Measurements from ENCODE around the gene GDF15. TPM values are rescaled to one million over a fixed set of nuclear protein-coding genes. Genes with fewer than 3 reads are reported as not detected.
A peak's percentile ranks its signal among the peaks of the same experiment; 100 is the strongest.

Gene GDF15
- total and polyA plus RNA-seq, 5 donors from 2014 or later: not detected

GRCh38 chr19:18412610-18413239, 26.8 kb downstream of the GDF15 start:
- peaks cover 34% of the 10 kb centered on the region for H3K4me1 ChIP-seq (ENCODE audit: control insufficient read depth, insufficient read depth, low read length, poor library complexity, severe bottlenecking)
- no peak overlapping the region for H3K27ac Mint-ChIP-seq
- H3K27ac ChIP-seq (ENCODE audit: insufficient read depth, low read length, poor library complexity, severe bottlenecking): no peak overlapping the region
- H3K4me3 Mint-ChIP-seq: peak overlapping the region in 1 of 4 donors; percentile 83
- ATAC-seq (ENCODE audit: low read depth in 2 of 2) (no peak), DNase-seq (no peak)
- H3K36me3 ChIP-seq (ENCODE audit: control insufficient read depth, insufficient read depth, low read length): no peaks in the 10 kb centered on the region
- H3K27me3 ChIP-seq (ENCODE audit: control insufficient read depth, insufficient read depth, low read length): no peaks in the 10 kb centered on the region
- H3K9me3 Mint-ChIP-seq: peaks cover 0 to 1% (median 0%) of the 10 kb centered on the region in 7 donors
- H3K27me3 Mint-ChIP-seq: peaks cover 33% of the 10 kb centered on the region
- H3K4me3 ChIP-seq (ENCODE audit: low read depth, low read length): no peak overlapping the region
- H3K9me3 ChIP-seq (ENCODE audit: control insufficient read depth in 2 of 2, low read length in 2 of 2): no peaks in the 10 kb centered on the region
- peaks cover 3 to 37% (median 15%) of the 10 kb centered on the region in 4 donors for H3K4me1 Mint-ChIP-seq
- H3K36me3 Mint-ChIP-seq: no peaks in the 10 kb centered on the region

GRCh38 chr19:18414504-18415177, 28.7 kb downstream of the GDF15 start:
- no peak for ATAC-seq (ENCODE audit: low read depth in 2 of 2)
- Histone ChIP-seq H3K4me1 (ENCODE audit: control insufficient read depth, insufficient read depth, low read length, poor library complexity, severe bottlenecking) (peaks cover 49% of the 10 kb centered on the region), H3K9me3 (ENCODE audit: control insufficient read depth in 2 of 2, low read length in 2 of 2) (no peaks in the 10 kb centered on the region), H3K27ac (ENCODE audit: insufficient read depth, low read length, poor library complexity, severe bottlenecking) (no peak overlapping the region), H3K4me3 (ENCODE audit: low read depth, low read length) (no peak overlapping the region), H3K36me3 (ENCODE audit: control insufficient read depth, insufficient read depth, low read length) (no peaks in the 10 kb centered on the region), H3K27me3 (ENCODE audit: control insufficient read depth, insufficient read depth, low read length) (no peaks in the 10 kb centered on the region)
- Mint-ChIP-seq H3K27ac (no peak overlapping the region), H3K4me3 (peak overlapping the region in 2 of 4 donors; percentile 50 to 94), H3K27me3 (peaks cover 45% of the 10 kb centered on the region), H3K4me1 (peaks cover 3 to 50% (median 25%) of the 10 kb centered on the region in 4 donors), H3K36me3 (no peaks in the 10 kb centered on the region), H3K9me3 (peaks cover 0 to 2% (median 0%) of the 10 kb centered on the region in 7 donors)
- DNase-seq: peak in 1 of 3 donors; percentile 42

GRCh38 chr19:18415178-18415867, 29.4 kb downstream of the GDF15 start:
- Mint-ChIP-seq H3K4me1 (peaks cover 3 to 55% (median 27%) of the 10 kb centered on the region in 4 donors), H3K4me3 (peak overlapping the region in 3 of 4 donors; percentile 15 to 94 (median 74)), H3K27ac (no peak overlapping the region), H3K36me3 (no peaks in the 10 kb centered on the region), H3K27me3 (peaks cover 44% of the 10 kb centered on the region), H3K9me3 (peaks cover 0 to 2% (median 0%) of the 10 kb centered on the region in 7 donors)
- H3K27ac ChIP-seq (ENCODE audit: insufficient read depth, low read length, poor library complexity, severe bottlenecking): no peak overlapping the region
- peaks cover 54% of the 10 kb centered on the region for H3K4me1 ChIP-seq (ENCODE audit: control insufficient read depth, insufficient read depth, low read length, poor library complexity, severe bottlenecking)
- H3K9me3 ChIP-seq (ENCODE audit: control insufficient read depth in 2 of 2, low read length in 2 of 2): no peaks in the 10 kb centered on the region
- DNase-seq (no peak), ATAC-seq (ENCODE audit: low read depth in 2 of 2) (no peak)
- no peaks in the 10 kb centered on the region for H3K27me3 ChIP-seq (ENCODE audit: control insufficient read depth, insufficient read depth, low read length)
- no peaks in the 10 kb centered on the region for H3K36me3 ChIP-seq (ENCODE audit: control insufficient read depth, insufficient read depth, low read length)
- no peak overlapping the region for H3K4me3 ChIP-seq (ENCODE audit: low read depth, low read length)

GRCh38 chr19:18416778-18417249, 30.9 kb downstream of the GDF15 start:
- no peaks in the 10 kb centered on the region for H3K36me3 Mint-ChIP-seq
- H3K27me3 Mint-ChIP-seq: peaks cover 37% of the 10 kb centered on the region
- peak in 2 of 3 donors; percentile 55 to 57 for DNase-seq
- Histone ChIP-seq H3K4me1 (ENCODE audit: control insufficient read depth, insufficient read depth, low read length, poor library complexity, severe bottlenecking) (peaks cover 69% of the 10 kb centered on the region), H3K4me3 (ENCODE audit: low read depth, low read length) (no peak overlapping the region), H3K27me3 (ENCODE audit: control insufficient read depth, insufficient read depth, low read length) (no peaks in the 10 kb centered on the region), H3K27ac (ENCODE audit: insufficient read depth, low read length, poor library complexity, severe bottlenecking) (no peak overlapping the region), H3K36me3 (ENCODE audit: control insufficient read depth, insufficient read depth, low read length) (no peaks in the 10 kb centered on the region), H3K9me3 (ENCODE audit: control insufficient read depth in 2 of 2, low read length in 2 of 2) (no peaks in the 10 kb centered on the region)
- H3K9me3 Mint-ChIP-seq: peaks cover 0 to 2% (median 0%) of the 10 kb centered on the region in 7 donors
- H3K4me3 Mint-ChIP-seq: peak overlapping the region; percentile 81 to 94 (median 90)
- H3K27ac Mint-ChIP-seq: peak overlapping the region in 1 of 3 donors; percentile 66
- ATAC-seq (ENCODE audit: low read depth in 2 of 2): no peak
- peaks cover 0 to 65% (median 31%) of the 10 kb centered on the region in 4 donors for H3K4me1 Mint-ChIP-seq

- Histone ChIP-seq H3K36me3 (ENCODE audit: control insufficient read depth, insufficient read depth, low read length) (no peaks in the 10 kb centered on the region), H3K27ac (ENCODE audit: insufficient read depth, low read length, poor library complexity, severe bottlenecking) (no peak overlapping the region), H3K27me3 (ENCODE audit: control insufficient read depth, insufficient read depth, low read length) (no peaks in the 10 kb centered on the region), H3K4me3 (ENCODE audit: low read depth, low read length) (no peak overlapping the region), H3K9me3 (ENCODE audit: control insufficient read depth in 2 of 2, low read length in 2 of 2) (no peaks in the 10 kb centered on the region), H3K4me1 (ENCODE audit: control insufficient read depth, insufficient read depth, low read length, poor library complexity, severe bottlenecking) (peaks cover 75% of the 10 kb centered on the region)
- H3K4me1 Mint-ChIP-seq: peaks cover 0 to 71% (median 33%) of the 10 kb centered on the region in 4 donors
- peaks cover 0 to 2% (median 0%) of the 10 kb centered on the region in 7 donors for H3K9me3 Mint-ChIP-seq
- H3K4me3 Mint-ChIP-seq: peak overlapping the region; percentile 87 to 94 (median 92)
- ATAC-seq (ENCODE audit: low read depth in 2 of 2): no peak
- H3K36me3 Mint-ChIP-seq: no peaks in the 10 kb centered on the region
- peak overlapping the region in 1 of 3 donors; percentile 66 for H3K27ac Mint-ChIP-seq
- H3K27me3 Mint-ChIP-seq: peaks cover 37% of the 10 kb centered on the region
- DNase-seq: peak in 1 of 3 donors; percentile 50
Observed at GRCh38 chr19:18417250-18418028, 31.5 kb downstream of the GDF15 start.

- Mint-ChIP-seq H3K9me3 (peaks cover 0 to 2% (median 0%) of the 10 kb centered on the region in 7 donors), H3K27ac (peak overlapping the region in 2 of 3 donors; percentile 40 to 86), H3K27me3 (peaks cover 37% of the 10 kb centered on the region), H3K4me3 (peak overlapping the region; percentile 87 to 94 (median 90)), H3K36me3 (no peaks in the 10 kb centered on the region), H3K4me1 (peaks cover 6 to 77% (median 38%) of the 10 kb centered on the region in 4 donors)
- Histone ChIP-seq H3K36me3 (ENCODE audit: control insufficient read depth, insufficient read depth, low read length) (no peaks in the 10 kb centered on the region), H3K9me3 (ENCODE audit: control insufficient read depth in 2 of 2, low read length in 2 of 2) (no peaks in the 10 kb centered on the region), H3K27ac (ENCODE audit: insufficient read depth, low read length, poor library complexity, severe bottlenecking) (no peak overlapping the region), H3K4me3 (ENCODE audit: low read depth, low read length) (no peak overlapping the region), H3K4me1 (ENCODE audit: control insufficient read depth, insufficient read depth, low read length, poor library complexity, severe bottlenecking) (peaks cover 81% of the 10 kb centered on the region), H3K27me3 (ENCODE audit: control insufficient read depth, insufficient read depth, low read length) (no peaks in the 10 kb centered on the region)
- DNase-seq (no peak), ATAC-seq (ENCODE audit: low read depth in 2 of 2) (no peak)
Observed at GRCh38 chr19:18418029-18418482, 32.1 kb downstream of the GDF15 start.
